AG08395 (cell line): ENCODE results near the gene MEF2A.

ENCODE experiments used
- DNase-seq: peaks from one replicate; pipeline ENCODE4 v3.0.0; 2012; ENCODE audit warnings: mixed read lengths, low spot score

The MEF2A gene

DNA sequence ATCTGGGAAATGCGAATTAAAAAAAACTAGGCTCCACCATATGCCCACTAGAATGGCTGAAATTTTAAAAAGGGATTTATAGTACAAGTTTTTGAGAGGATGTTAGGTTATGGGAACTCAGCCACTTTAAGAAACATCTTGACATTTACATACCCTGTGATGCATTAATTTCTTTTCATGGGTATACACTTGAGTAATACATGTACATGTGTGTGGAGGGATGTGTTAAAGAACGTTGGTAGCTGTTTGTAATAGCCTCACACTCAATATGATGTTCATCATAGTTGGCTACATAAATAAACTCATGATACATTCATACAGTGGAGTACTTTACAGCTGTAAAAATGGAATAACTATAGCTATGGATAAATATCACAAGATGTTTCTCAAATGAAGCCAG lies 40.9 kb downstream of the MEF2A start:
- DNase-seq, result no peak

DNA sequence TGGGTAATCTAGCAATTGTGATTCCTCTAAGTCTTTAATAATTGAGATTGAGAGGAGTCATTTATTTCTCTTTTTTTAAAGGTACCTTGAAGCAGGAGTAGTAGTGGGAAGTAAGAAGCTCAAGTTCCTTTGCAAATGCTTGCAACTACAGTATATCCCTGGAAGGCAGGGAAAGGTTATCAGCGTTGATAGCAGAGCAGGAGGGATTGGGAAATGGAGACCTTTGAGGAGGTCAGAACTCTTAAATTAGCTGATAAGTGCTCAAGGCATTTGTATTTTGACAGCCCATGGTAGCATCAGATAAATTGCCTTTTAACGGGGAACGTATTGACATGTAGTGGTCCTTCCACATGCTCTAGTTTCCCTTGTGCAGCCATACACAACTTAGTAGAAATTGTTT lies 47.7 kb downstream of the MEF2A start:
- no peak for DNase-seq

DNA sequence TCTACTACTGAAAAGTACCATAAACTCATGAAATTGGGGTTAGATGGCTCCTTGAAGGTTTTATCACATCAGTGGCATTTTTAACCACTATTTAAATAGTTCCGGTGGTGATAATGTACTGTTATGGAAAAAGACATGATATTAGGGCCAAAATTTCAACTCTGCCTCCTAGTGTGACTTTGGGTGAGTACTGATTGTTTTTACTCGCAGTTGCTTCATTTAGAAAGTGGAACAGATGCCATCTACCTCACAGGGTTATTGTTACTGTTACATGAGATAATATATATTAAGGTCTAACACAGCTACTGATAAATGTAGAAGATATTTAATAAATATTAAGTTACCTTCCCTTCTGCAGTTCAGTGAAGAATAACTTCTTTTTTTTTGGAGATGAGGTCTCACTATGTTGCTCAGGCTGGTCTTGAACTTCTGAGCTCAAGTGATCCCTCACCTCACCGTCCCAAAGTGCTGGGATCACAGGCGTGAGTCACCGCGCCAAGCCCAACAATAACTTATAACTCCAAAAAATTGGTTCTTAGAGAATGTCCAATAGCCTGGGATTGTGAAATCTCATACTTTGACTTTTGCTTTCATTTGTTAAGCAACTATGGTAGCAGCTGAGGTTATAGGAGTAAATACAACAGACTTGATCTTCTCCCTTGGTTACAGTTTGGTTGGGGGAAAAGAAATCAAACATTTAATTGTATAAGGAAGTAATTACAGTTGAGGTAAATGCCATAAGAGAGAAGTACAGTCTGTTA lies 48.3 kb downstream of the MEF2A start:
- DNase-seq, result peak; percentile 48

DNA sequence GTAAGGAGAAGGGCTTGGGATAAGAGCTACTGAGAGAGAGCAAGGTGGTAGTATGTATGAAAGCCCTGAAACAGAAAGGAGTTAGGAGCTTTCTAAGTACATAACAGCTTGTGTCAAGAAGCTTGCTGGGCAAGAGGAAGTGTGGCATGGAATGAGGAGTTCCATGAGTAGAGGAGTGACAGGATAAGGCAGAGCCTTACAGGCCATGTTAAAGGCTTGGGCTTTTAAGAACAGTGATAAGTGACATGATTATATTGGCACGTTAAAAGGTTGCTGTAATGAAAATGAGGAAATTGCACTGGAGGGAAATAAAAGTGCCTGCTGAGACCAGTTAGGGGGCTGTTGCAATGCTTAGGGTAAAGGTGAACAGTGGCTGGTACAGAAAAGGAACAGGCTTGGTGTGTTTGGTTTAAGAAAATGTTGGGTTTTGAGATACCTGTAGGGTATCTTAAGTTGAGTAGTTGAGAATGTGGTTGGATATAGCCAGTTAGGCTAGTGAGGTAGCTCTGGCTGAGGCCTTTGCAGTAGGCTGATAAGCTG lies 49.0 kb downstream of the MEF2A start:
- peak; percentile 3 for DNase-seq

DNA sequence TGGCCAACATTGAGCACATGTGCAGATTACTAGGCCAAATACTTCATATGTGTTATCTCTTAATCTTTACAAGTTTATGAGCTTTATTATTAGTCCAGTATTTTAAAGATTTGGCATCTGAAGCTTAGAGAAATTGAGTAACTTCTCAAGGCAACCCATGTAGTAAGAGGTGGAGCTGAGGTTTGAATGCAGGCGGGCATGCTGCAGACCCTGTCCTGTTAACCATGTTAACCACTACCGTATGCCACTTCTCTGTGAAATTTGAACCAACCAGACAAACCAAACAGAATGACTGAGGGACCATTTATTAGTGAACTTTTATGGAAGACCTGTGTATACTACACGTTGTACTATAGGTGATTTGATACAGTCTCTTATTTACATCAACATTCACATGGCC lies 49.7 kb downstream of the MEF2A start:
- DNase-seq, result no peak

DNA sequence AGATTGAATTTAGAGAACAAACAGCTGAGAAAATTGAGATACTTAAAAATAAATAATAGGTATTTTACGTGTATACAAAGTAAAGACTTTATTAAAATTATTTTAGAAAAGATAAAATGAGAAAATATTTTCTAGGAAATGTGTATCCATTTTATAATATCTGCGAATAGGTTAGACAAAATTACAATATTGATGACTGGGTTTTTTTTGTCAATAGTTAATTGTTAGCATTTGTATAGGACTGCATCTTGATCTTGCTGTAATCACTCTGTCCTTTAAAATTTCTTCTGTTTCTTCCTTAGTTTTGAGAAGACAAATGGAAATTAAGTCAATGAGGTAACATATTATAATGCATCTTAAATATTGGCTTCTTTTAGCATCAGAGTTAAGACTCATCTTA lies 50.3 kb downstream of the MEF2A start:
- DNase-seq, result no peak

DNA sequence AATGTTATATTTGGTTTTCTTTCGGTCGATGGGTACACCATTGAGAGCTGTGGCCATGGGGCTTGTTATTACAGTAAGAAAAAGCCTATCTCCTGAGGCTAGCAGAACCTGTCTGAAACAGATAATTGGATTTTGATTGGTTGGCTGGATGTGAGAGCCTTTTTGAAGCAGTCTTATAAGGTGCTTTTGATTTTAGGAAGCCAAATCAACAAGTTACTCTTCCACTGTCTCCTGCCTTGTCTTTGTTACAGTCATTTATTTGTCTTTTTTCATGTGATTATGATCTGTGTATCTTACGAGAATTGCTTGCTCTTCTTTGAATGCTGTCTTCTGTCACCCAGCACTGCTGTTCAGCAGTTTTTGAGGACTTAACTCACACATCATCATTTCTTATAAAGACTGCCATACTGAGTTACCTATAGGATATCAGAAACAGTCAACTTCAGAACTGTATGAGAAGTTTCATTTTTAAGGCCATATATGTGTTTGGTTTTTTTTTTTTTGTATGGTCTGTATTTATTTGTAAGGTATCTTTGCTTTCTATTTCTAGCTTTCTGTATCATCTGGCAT lies 51.1 kb downstream of the MEF2A start:
- DNase-seq, result no peak

DNA sequence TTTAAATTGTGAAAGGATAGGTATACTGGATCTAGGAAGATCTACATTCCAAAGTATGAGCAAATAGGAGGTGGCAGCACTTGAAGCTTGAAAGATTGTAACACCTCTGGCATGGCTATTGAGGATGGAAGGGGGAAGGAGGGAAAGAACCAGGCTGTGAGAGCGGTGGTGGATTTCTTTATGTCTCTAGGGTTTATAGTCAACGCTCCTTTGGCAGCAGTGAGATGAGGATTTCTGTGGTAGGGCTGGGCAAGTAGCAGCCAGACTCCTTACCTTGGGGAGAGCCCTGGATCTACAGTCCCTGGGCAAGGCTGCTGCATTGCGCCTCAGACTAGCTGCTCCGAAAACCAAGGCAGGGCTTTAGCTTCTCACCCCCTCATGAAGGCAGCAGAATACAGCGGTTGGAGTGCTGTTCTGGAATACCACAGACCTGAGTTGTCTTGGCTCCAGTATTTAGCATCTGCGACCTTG lies 53.2 kb downstream of the MEF2A start:
- peak; percentile 5 for DNase-seq

DNA sequence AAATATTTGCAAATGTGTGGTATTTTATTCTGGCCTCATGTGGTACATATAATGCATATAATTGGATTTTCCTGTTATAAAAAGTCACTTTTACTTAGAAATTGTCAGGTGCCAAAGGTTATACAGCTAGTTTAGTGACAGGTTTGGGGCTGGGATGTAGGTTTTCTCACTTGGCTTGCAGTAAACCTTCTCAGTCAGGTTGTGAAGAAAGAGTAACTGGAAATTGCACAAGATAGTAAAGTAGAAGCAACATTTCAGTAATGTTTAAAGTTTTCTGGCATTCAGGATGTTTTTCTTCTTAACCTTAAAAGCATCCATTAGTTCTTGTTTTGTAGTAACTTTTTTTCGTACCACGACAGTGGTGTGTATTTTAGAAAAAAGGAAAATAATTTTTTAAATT lies 53.9 kb downstream of the MEF2A start:
- DNase-seq, result peak; percentile 6

DNA sequence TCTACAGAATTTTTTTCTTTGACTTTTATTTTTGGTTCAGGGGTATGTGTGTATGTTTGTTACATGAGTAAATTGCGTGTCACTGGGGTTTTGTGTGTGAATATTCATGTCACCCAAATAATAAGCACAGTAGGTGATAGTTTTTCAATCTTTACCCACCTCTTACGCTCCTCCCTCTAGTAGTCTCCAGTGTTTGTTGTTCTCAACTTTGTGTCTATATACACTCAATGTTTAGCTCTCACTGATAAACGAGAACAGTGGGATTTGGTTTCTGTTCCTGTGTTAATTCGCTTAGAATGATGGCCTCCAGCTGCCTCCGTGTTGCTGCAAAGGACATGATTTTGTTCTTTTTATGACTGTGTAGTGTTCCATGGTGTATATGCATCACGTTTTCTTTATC lies 54.4 kb downstream of the MEF2A start:
- no peak for DNase-seq

DNA sequence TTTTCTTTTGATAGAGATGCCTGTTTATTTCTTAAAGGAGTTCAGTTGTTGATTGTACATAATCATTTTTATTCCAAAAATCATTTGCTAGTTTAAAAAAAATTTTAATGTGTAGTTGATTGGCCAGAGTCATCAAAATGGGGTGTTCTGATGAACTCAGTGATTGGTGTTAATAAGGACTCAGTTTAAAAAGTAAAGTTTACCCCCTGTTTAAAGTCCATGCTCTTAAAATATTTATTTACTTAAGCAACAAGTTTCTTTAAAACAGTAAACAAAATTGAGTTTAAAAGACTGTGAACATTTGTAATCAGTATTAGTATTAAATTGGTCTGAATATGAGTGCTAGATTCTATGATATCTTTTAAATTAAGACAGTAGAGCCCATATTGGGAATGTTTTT lies 56.0 kb downstream of the MEF2A start:
- no peak for DNase-seq

DNA sequence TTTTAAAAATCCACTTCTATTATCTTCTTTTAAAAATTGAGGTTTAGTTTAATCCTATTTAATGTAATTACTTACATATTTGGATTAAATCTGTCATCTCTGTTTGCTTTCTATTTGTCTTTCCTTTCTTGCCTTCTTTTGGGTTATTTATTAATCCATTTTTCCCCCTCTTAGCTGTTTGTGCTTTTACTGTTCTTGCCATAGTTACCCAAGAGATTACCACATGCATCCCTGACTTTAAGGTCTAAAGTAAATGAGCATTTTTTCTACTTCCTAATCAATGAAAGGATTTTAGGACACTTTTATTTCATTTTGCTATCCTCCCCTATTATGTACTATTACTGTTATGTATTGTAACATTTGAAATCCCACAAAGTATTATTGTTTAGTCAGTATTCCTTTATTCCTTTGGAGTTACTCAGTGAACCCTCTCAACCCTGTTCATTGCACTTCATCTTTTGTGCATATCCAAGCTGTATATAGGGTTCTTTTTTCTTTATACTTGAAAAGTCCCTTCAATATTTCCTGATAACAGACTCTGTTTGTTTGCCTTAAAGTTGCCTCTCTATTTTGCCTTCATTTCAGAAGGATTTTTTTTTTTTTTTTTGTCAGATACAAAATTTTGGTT lies 62.7 kb downstream of the MEF2A start:
- no peak for DNase-seq

DNA sequence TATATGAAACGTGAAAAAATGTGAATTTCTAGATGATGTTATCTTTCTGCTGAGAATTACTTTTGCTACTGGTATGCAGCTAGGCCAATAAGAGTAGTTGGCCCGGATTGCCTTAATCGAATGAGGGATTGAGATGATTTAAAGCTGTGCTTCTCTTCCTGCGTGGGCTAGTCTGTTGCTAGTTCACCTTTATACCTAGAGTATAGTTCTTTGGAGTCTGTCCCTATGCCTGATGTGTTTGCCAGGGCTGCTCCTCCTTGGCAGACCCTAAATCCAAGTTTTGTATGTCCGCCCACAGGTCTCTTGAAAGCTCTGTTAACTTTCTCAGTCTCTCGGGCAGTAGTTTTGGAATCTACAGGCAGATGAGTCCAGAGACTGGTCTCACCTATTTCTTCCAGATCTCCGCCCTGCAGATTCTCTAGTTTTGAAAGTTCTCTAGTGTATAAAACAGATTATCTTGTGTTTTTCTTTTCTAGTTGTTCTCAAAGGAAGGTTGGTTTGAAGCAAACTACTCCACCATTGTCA lies 64.9 kb downstream of the MEF2A start:
- DNase-seq, result no peak

DNA sequence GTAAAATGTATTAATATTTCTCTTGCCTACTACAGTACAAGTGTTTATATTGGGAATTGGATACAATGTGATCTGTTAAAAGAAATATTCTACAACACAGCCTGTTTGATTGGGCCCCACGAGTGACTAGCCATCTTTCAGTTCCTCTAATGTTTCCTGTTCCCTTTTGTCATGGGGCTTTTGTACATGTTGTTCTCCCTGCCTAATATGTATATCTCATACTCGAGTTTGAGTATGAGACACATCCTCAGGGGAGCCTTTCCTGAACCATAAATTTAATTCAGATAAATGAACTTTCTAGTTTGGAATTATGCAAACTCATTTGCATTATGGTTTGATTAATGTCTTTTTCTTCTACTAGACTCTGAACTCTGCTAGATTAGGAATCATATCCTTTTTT lies 65.5 kb downstream of the MEF2A start:
- DNase-seq, result no peak

DNA sequence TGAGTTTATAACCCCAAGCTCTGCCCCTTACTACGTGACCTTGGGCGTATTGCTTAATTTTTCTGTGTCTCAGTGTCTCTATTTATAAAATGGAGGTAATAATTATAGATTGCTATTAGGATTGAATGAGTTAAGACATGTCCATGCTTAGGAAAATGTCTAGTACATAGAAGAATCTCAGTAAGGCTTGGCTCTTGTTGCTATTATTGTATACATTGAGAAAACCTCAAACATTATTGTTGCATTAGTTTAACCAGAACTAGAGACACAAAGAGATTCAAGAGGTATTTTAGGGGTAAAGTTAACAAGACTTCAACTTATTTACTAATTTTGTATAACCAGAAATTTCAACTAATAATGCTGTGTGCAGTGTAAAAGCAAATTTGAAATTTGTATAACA lies 66.7 kb downstream of the MEF2A start:
- no peak for DNase-seq

DNA sequence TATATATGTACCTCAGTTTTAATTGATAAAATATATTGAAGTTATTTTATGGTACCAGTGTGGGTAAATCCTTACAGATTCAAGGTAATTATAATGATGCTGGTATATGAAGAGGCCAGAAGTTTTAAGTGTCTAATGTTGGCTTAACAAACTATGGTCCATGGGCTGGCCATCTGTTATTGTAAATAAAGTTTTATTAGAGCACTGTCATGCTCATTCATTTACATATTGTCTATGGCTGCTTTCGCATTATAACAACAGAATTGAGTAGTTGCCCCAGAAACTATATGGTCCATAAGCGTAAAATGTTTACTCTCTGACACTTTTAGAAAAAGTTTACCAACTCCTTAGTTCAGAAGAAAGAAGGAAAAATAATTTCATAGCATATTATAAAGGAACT lies 67.9 kb downstream of the MEF2A start:
- DNase-seq, result no peak

DNA sequence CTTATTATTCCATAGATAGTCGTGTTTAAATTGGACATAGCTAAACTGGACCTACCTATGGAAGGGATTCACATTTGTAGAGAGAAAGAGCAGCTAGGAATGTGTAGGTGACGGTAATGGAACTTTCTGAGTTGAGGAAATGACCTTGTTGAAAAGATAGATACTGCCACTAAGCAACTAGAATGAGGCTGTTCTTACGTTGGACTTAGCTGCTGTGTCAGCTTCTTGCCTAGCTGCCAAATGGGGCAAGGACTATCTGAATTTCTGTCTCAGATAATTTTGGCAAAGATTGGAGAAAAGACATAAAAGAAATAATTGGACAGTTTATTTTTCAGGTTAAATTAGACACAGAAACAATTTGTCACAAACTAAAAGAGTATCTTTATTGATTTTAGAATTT lies 68.8 kb downstream of the MEF2A start:
- DNase-seq, result no peak

DNA sequence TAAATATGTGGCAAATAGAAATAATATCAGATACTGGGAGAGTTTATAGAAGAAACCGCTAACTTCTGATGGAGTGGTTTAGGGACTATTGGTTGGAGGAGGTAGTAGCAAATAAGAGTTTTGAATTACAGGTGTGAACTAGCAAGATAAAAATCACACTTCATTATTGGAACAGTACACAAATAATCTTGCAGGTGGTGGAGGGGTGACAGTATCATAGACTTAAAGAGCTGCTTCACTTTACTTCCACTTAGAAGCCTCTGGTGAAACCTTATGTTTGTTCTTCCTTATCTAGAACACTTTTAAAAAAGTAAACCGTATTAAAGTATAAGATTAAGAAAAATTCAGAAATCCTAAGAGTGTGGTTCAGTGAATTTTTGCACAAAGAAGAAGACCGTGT lies 69.4 kb downstream of the MEF2A start:
- DNase-seq, result no peak

DNA sequence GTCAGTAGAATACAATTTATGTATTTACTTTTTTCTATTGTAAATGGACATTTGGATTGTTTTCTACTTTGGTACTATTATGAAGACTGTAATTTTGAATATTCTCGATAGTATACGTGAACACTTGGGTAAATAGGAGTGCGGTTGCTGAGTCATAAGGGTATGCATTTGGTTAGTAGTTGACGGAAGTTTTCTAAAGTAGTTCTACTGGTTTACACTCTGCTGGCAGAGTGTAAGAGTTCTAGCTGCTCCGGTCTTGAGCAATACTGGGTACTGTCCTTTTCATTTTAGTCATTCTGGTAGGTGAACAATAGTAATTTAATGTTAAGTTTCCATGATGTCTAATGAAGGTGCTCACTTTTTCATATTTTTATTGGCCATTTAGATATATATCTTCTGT lies 70.0 kb downstream of the MEF2A start:
- DNase-seq, result no peak

DNA sequence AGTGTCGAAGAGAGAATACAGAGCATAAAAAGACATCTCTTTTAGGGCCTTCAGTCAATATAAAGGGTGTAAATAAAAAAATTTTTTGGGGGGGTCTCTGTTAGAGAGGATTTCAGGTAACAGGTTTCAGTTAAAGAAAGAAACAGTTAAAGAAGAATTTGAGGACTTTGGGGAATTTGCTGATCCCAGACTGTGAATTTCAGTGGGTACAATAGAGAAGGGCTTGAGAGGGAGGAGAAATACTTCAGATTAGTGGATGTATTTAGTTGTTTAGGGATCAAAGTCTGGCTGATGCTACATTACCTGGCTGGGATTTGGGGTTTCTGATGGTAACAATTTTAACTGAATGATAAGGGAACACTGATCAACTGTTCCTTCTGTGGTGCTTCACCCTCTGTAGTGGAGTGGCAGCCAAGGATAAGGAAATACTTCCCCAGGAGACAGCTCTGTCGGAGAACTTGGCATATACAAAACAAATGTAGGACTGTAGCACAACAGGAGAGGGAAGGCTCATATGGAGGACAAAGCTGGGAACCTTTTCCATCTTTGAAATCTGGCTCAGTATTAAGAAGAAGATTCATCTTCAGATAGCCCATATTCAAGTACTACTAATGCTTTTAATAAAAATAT lies 79.2 kb downstream of the MEF2A start:
- no peak for DNase-seq

DNA sequence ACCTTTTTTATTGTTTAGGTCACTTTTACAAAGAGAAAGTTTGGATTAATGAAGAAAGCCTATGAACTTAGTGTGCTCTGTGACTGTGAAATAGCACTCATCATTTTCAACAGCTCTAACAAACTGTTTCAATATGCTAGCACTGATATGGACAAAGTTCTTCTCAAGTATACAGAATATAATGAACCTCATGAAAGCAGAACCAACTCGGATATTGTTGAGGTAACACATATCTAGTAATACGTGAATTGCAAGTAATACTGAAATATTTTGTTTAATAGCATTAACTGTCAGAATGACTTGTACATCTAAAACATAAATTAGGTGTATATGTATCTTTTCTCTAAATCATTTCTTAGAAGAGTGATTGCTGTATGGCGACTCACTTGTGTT lies 79.8 kb downstream of the MEF2A start:
- DNase-seq, result no peak

DNA sequence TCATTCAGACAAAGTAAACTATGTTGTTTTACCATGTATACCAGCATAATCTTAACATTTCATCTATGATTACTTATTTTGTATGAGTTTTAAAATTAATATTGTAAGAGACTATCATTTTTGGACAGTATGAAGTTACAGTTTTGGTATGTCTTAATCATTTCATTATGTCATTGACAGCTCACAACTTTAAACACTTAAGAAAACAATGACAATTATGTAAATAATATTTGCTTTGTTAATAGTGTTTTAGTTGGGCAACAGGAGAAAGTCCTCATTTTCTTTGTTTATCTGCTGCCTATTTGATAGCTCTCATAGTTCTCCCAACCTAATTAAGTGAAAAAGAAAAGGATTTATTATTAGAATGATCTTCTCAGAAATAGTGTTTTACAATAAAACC lies 80.2 kb downstream of the MEF2A start:
- DNase-seq, result no peak
